Measurements from ENCODE around the gene CDK16.
"Not testable (repeated sequence)": the region's sequence is repeated elsewhere in the genome, so short reads cannot be mapped to it uniquely, and the experiment has no call there.

CDK16 gene

GRCh38 chrX:47247206-47247998 is 28.9 kb downstream of the CDK16 start:
- no peak for DNase-seq (ENCODE audit: low read depth in 1 of 2, low spot score in 1 of 2)

GRCh38 chrX:47247999-47248320 is 29.5 kb downstream of the CDK16 start:
- no peak for DNase-seq (ENCODE audit: low read depth in 1 of 2, low spot score in 1 of 2)

GRCh38 chrX:47248576-47248975 is 30.1 kb downstream of the CDK16 start:
- DNase-seq (ENCODE audit: low read depth in 1 of 2, low spot score in 1 of 2) = no peak

GRCh38 chrX:47250017-47250347 is 31.5 kb downstream of the CDK16 start:
- DNase-seq (ENCODE audit: low read depth in 1 of 2, low spot score in 1 of 2) = no peak

GRCh38 chrX:47257620-47258019 is 39.1 kb downstream of the CDK16 start:
- not testable (repeated sequence) for DNase-seq (ENCODE audit: low read depth in 1 of 2, low spot score in 1 of 2)

GRCh38 chrX:47264483-47265173 is 46.1 kb downstream of the CDK16 start:
- no peak for DNase-seq (ENCODE audit: low read depth in 1 of 2, low spot score in 1 of 2)

- DNase-seq (ENCODE audit: low read depth in 1 of 2, low spot score in 1 of 2) = no peak
Measured at GRCh38 chrX:47266643-47267042, 48.2 kb downstream of the CDK16 start.

GRCh38 chrX:47272013-47272408 is 53.5 kb downstream of the CDK16 start:
- no peak for DNase-seq (ENCODE audit: low read depth in 1 of 2, low spot score in 1 of 2)

GRCh38 chrX:47273011-47273730 is 54.7 kb downstream of the CDK16 start:
- no peak for DNase-seq (ENCODE audit: low read depth in 1 of 2, low spot score in 1 of 2)

GRCh38 chrX:47278691-47279090 is 60.2 kb downstream of the CDK16 start:
- DNase-seq (ENCODE audit: low read depth in 1 of 2, low spot score in 1 of 2) = no peak
